AG10803 (cell line): ENCODE results near the gene ERFE.

Experiments used
- DNase-seq: peaks from one replicate; pipeline ENCODE4 v3.0.0; 2010; ENCODE audit warnings: low read depth
- H3K4me3 ChIP-seq: 2 replicates; pipeline ENCODE4 v1.5.1; 2011; ENCODE audit warnings: mild to moderate bottlenecking, low read length, control low read depth
- TF ChIP-seq, protein P1 (sequence below): conservative IDR thresholded peaks from 2 replicates; pipeline ENCODE4 v1.5.1; 2011; ENCODE audit warnings: mild to moderate bottlenecking, low read length, control low read depth, inconsistent platforms

The ERFE gene

DNA sequence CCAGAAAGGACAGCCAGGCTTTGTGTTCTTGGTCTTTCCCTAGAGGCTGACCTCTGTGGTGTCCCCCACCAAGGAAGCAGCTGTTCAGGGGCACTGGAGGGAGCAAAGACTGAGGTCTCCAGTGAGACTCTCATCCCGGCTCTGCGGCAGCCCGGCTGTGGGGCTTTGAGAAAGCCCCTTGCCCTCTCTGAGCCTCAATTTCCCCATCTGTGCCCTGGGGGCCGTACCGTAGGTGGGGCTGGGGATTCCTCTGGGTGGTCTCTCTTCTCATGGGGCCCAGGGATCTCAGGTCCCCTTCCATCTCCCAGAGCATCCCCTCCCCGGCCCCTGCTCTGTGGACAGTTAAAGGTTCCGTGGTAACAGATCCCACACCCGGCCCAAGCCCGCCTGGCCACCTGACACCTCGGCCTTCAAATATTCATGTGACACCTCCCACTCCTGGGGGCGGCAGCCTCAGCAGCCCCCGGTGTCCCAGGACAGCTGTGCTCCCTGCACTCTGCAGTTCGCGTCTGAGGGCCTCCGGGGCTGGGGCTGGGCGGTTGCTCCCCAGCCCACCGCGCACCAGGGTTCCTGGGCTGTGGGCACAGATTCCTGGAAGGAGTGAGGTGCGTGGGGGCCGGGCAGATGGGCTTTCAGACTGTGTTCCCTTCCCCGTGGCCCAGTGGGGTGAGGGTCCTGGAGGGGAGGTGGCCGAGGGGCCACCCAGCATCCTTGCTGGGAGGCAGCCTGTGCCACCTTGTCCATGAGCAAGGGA is 35.4 kb upstream of the ERFE start:
- TF ChIP-seq, protein P1, sequence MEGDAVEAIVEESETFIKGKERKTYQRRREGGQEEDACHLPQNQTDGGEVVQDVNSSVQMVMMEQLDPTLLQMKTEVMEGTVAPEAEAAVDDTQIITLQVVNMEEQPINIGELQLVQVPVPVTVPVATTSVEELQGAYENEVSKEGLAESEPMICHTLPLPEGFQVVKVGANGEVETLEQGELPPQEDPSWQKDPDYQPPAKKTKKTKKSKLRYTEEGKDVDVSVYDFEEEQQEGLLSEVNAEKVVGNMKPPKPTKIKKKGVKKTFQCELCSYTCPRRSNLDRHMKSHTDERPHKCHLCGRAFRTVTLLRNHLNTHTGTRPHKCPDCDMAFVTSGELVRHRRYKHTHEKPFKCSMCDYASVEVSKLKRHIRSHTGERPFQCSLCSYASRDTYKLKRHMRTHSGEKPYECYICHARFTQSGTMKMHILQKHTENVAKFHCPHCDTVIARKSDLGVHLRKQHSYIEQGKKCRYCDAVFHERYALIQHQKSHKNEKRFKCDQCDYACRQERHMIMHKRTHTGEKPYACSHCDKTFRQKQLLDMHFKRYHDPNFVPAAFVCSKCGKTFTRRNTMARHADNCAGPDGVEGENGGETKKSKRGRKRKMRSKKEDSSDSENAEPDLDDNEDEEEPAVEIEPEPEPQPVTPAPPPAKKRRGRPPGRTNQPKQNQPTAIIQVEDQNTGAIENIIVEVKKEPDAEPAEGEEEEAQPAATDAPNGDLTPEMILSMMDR: no peak
- H3K4me3 ChIP-seq: no peak overlapping the region
- no peak for DNase-seq

DNA sequence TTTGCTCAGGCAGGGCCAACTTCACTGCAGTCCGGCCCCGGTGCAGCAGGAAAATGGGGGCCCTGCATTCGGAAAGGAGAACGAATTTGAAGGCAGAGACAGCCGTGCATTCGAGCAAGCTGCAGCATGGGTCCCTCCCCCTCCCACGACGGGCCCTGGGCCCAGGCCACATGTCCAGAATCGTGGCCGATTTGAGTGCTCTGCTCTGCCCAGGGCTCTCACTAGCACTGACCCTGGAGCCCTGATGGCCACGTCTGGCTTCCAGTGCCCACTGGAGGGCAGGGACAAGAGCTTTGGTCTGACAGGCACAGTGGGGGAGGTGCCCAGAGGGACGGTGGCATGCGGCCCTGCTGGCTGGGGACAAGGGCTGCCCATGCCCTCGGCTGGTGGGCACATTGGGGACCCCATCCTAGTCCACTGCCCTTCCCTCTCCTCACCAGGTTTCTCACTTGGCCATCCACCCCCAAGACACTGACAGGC is 34.7 kb upstream of the ERFE start:
- no peak overlapping the region for H3K4me3 ChIP-seq
- TF ChIP-seq, protein P1: no peak
- DNase-seq: no peak

DNA sequence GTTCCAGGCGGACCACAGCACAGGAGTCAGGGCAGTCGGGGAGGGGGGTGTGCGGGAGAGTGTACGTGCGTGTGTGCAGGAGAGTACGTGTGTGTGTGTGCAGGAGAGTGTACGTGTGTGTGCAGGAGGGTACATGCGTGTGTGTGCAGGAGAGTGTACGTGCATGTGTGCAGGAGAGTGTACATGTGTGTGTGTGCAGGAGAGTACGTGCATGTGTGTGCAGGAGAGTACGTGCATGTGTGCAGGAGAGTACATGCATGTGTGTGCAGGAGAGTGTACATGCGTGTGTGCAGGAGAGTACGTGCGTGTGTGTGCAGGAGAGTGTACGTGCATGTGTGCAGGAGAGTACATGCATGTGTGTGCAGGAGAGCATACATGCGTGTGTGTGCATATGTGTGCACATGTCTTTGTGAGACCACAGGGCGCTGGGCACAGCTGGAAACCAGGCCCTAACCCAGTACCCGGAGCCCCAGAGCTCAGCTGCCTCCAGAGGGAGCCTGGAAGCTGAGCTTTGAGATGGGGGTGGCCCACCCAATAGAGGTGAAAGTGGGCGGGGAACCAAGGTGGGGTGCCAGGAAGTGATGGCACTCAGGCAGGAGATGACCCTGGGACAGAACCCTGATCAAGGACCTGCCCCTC is 34.2 kb upstream of the ERFE start:
- no peak overlapping the region for H3K4me3 ChIP-seq
- DNase-seq: no peak
- TF ChIP-seq, protein P1: no peak

DNA sequence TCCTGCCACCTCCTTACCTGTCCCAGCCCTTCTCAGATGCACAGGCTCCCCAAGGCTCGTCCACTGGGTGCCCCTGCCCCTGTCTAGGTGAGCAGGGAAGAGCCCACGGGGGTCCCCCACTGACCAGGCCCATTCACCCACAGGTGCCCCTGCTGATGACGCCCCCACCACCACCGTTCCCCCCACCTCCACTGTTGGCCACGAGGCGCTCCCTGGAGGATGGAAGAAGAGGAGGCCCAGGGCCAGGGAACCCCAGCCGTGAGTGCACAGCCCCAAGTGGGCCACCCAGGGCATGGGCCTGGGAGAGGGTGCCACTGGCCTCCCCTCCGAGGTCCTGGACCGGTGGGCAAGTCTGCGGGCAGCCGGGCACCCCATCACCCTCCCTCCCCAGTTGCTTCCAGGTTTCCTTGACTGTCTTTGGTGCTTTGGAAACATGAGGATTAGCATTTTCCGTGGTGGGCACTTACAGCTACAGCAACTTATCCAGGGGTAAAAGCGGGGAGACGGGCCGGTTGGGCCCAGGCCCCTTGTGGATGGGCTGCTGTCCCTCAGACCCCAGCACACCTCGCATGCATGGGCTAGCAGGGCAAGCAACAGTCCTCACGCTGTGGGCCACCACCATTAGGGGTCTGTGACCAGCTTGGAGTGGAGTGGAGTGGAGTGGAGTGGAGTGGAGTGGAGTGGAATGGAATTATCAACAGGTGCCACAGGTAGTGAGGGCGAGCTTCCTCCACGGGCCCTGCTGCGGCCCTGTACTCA is 33.5 kb upstream of the ERFE start:
- DNase-seq: no peak
- TF ChIP-seq, protein P1: no peak
- H3K4me3 ChIP-seq: no peak overlapping the region

DNA sequence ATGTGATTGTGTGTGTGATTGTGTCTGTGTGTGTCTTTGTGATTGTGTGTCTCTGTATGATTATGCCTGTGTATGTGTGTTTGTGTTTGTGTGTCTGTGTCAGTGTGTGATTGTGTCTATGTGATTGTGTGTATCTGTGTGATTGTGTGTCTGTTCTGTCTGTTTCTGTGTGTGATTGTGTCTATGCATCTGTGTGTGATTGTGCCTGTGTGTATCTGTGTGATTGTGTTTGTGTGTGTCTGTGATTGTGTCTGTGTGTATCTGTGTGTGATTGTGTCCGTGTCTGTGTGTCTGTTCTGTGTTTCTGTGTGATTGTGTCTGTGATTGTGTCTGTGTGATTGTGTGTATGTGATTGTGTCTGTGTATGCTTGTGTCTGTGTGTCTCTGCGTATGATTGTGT is 32.4 kb upstream of the ERFE start:
- TF ChIP-seq, protein P1: no peak
- no peak overlapping the region for H3K4me3 ChIP-seq
- no peak for DNase-seq

DNA sequence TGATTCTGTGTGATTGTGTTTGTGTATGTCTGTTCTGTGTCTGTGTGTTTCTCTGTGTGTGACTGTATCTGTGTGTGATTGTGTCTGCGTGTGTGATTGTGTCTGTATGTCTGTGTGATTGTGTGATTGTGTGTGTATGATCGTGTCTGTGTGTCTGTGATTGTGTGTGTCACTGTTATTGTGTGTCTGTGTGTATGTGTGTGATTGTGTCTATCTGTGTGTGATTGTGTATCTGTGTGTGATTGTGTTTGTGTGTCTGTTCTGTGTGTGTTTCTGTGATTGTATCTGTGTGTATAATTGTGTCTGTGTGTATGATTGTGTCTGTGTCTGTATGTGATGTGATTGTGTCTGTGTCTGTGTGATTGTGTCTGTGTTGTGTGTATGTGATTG is 32.0 kb upstream of the ERFE start:
- TF ChIP-seq, protein P1: no peak
- no peak for DNase-seq
- H3K4me3 ChIP-seq: no peak overlapping the region
